ENCODE data around the gene LNPEP.

GRCh38 chr5:96977228-96977627, 41.3 kb downstream of the LNPEP start:
- TF ChIP-seq, protein P1, sequence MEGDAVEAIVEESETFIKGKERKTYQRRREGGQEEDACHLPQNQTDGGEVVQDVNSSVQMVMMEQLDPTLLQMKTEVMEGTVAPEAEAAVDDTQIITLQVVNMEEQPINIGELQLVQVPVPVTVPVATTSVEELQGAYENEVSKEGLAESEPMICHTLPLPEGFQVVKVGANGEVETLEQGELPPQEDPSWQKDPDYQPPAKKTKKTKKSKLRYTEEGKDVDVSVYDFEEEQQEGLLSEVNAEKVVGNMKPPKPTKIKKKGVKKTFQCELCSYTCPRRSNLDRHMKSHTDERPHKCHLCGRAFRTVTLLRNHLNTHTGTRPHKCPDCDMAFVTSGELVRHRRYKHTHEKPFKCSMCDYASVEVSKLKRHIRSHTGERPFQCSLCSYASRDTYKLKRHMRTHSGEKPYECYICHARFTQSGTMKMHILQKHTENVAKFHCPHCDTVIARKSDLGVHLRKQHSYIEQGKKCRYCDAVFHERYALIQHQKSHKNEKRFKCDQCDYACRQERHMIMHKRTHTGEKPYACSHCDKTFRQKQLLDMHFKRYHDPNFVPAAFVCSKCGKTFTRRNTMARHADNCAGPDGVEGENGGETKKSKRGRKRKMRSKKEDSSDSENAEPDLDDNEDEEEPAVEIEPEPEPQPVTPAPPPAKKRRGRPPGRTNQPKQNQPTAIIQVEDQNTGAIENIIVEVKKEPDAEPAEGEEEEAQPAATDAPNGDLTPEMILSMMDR (IDR thresholded peaks at IDR 0.05; ENCODE audit: low read depth, low read length, poor library complexity, severe bottlenecking), result no peak
- TF ChIP-seq EZH2phosphoT487 (IDR thresholded peaks at IDR 0.05; ENCODE audit: borderline replicate concordance, low read length), result no peak
